GM12873 (cell line): Measurements from ENCODE around the gene FOXN3.

Experiments used
- TF ChIP-seq, protein P1 (sequence below): IDR thresholded peaks from 2 replicates; pipeline ENCODE4 v1.5.1; 2012; ENCODE audit warnings: low read depth, mild to moderate bottlenecking, moderate library complexity, low read length, control low read depth; ENCODE audit not compliant: insufficient read depth; ENCODE audit errors: missing control alignments

FOXN3 gene

DNA sequence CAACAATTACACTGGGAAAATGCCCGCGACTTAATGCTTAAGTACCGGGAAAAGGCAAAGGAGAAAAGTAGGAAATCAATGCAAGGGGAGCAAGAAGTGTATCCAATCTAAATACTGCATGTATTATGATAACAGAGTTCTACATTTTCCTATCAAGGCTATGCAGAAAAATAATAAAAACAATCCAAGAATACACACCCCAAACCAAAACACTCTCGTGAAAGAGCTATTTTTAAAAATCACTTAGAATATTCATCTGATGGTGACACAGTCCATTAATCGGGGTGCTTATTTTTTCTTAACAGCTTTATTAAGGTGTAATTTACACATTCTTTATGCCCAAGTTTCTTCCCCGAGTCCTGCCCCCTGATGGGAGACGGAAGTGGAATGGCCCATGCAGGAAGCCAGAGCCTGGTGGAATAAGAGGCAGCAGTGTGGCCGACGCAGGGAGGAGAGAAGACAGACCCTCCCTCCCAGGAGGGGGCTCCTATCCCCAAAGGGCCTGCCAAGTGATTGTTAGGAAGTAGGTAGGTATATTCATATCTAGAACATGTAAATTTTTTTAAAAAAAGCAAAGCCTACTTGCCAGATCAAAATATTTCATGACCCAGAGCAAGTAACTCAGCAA lies 174.3 kb downstream of the FOXN3 start:
- TF ChIP-seq, protein P1, sequence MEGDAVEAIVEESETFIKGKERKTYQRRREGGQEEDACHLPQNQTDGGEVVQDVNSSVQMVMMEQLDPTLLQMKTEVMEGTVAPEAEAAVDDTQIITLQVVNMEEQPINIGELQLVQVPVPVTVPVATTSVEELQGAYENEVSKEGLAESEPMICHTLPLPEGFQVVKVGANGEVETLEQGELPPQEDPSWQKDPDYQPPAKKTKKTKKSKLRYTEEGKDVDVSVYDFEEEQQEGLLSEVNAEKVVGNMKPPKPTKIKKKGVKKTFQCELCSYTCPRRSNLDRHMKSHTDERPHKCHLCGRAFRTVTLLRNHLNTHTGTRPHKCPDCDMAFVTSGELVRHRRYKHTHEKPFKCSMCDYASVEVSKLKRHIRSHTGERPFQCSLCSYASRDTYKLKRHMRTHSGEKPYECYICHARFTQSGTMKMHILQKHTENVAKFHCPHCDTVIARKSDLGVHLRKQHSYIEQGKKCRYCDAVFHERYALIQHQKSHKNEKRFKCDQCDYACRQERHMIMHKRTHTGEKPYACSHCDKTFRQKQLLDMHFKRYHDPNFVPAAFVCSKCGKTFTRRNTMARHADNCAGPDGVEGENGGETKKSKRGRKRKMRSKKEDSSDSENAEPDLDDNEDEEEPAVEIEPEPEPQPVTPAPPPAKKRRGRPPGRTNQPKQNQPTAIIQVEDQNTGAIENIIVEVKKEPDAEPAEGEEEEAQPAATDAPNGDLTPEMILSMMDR: no peak

DNA sequence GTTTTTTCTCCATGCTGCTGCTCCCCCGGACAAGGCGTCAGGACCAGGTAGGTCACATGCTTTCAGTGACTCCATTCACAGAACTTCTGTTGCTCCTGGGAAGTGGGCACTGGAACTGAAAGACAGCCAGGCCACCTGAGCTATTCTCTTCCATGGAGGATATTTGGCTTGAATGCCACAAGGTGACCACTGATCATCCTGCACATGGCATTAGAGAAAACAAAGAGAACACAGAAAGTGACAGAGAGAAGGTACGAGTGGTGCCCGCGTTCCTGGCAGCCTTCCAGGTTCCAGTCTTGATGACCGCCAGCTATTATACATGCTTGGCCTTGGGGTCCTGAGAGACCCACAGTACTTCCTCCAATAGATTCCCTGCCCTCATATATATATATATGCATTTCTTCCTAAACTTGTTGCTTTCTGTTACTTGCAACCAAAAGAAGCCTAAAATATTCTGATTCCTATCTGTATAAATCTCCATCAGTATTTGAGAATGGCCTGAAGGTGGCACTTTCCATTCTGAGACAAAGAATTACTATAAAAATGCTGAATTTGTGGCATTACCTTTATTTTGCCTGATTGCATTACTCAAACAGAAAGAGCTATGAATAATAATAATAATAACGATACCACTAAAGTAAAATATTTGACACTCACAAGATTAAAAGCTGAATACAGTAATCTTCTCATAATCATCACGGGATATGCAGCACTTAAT lies 174.9 kb downstream of the FOXN3 start:
- TF ChIP-seq, protein P1: no peak

DNA sequence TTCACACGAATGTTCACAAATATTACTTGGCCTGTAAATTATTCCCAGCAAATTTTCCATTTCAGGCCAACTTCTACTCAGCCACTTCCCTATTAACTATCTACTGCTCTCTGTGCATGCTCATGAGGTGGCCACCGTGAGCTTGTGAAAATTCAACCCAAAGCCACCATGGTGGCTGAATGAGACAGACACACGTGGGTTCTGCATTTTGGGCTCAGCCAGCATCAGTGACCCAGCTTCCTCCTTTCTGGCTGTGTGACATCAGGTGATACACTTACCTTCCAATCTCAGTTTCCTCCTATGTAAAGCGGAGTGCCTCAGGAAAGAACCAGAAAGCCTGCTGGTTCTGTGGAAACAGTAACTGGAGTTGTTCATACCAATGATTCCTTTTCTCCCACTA lies 175.8 kb downstream of the FOXN3 start:
- TF ChIP-seq, protein P1: no peak

DNA sequence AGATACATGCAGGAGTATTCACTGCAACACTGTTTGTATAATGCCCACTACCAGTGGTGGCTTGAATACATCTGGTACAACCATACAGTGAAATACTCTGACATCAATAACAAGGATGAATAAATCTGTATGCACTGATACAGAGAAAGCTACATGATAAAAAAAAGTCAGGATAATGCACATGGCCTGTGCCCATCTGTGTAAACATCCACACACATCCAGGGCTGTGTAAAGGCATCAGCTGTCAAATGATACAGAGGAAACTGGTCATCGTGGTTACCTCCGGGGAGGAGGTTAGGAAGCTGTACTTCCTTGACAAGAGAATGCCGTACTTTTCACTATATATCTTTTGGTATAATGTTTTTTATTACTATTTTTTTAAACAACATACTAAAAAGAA lies 176.6 kb downstream of the FOXN3 start:
- TF ChIP-seq, protein P1: no peak

DNA sequence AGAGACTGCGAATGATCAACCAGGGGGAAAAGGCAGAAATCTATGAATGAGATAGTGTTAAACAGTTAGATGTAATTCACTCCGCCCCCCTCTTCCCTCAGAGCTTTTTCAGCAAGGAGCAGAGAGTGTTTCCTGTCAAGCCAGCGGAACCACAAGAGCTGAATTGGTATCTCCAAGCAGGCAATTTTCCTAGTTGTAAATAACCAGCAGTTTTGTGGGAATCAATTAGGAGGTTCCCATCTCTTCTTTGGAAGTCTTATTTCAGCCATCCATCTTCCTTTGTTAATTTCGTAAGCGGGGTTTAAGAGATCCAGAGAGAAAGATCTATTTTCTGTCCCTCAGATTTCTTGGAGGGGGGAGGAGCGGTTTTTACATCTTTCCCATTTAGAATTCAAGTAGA lies 178.0 kb downstream of the FOXN3 start:
- TF ChIP-seq, protein P1: no peak

DNA sequence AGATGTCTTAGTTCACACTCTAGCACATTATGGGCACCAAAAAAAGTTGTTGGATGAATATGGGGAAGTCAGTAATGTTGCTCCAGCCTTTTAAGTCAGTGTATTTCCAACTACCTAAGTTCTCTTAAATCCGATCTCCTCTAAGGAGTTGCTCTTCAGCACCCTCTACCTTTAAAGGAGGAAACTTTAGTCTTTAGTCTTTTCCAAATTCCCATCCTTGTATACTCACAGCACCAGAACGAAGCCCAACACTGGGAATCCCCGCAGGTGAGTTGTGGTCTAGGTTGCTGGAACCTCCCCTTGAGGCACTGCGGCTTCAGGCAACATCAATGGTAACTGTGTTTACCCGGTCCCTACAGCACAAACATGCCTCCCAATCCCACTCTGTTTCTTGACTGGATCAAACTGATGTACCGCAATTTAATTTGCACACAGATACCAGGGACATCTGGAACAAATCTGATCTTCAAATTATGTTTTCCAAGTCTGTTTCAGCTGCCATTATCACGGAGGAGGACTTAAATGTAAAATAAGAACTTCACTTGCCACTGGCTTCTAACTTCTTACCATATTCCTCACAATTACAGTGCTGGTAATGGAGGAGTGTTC lies 179.0 kb downstream of the FOXN3 start:
- TF ChIP-seq, protein P1: no peak

DNA sequence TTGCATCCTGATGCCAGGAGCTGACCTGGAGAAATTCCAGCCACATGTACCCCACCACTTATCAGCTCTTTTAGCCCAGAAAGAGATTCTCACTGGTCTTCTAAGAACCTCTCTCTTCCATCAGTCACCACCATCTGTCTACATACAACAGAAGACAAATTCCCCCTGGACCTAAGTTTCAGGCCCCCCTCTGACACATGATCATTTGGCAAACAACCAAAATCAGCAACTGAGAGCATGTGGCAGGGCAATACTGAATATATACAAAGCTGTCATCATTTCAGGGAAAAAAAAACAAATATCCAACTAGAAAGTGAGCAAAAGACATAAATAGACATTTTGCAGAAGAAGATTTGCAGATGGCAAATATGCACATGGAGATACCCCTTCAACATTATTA lies 180.2 kb downstream of the FOXN3 start:
- TF ChIP-seq, protein P1: no peak
